ENCODE measurements around the gene BRAF.
"Not testable (repeated sequence)": the region's sequence is repeated elsewhere in the genome, so short reads cannot be mapped to it uniquely, and the experiment has no call there.

BRAF gene

DNA sequence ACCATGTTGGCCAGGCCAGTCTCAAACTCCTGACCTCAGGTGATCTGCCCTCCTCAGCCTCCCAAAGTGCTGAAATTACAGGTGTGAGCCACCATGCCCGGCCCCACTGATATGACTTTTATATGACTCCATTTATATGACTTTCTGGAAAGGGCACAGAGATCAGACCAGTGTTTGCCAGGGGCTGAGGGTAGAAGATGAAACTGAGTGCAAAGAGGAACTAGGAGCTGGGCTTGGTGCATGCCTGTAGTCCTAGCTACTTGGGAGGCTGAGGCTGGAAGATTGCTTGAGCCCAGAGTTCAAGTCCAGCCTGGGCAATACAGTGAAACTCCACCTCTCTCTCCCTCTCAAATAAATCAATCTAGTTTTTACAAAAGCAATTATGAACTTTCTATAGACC lies 7.5 kb downstream of the BRAF start:
- DNase-seq = no peak

DNA sequence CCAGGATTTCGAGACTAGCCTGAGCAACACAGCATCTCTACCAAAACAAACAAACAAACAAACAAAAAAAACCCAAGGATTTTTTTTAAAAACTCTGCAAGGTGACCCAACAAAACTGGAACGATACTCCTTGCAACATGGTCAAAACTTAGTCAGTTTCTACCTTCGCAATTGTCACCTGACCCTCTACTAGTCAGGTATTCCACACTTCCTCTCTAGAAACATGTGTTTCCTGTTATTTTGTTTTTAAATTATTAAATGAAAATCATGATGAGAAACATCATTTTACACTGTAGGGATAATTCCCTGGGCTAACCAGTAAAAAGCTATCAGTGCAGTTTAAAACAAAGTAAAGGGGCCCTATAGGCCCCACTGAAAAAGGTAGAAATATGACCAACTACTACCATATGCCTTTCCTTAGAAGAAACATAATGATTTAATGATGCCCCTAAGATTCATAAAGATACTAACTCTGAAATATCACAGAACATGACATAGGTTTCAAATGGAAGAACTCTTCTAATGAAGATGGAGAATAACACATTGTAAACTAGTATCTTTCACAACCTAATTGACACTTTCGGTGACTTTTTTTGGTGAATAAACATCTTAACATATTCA lies 8.7 kb downstream of the BRAF start:
- DNase-seq = no peak

DNA sequence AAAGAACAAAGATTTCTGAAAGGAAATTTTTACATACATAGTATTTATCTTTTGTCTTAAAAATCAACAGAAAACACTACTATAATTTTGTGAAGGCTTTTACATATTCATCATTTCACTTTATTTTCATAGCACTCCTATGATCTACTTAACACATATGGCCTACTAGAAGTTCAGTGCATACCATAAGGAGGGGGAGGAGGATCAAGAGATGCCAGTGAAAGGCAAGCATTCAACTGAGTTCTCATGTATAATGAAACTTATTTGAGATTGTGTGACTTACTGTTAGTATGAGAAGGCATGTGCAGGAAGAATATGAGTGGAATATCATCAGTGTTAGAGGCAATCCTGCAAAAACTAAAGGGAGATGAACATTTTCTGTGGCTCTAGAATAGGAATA lies 10.6 kb downstream of the BRAF start:
- no peak for DNase-seq

DNA sequence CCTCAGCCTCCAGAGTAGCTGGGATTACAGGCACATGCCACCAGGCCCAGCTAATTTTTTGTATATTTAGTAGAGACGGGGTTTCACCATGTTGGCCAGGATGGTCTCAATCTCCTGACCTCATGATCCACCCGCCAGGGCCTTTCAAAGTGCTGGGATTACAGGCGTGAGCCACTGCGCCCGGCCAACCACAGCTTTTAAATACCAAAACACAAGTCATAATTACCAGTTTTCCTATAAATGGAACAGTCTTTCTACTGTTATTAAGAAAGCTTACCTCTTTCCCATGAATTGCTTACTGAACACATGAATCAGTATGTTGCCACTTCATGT lies 11.2 kb downstream of the BRAF start:
- DNase-seq = not testable (repeated sequence)

DNA sequence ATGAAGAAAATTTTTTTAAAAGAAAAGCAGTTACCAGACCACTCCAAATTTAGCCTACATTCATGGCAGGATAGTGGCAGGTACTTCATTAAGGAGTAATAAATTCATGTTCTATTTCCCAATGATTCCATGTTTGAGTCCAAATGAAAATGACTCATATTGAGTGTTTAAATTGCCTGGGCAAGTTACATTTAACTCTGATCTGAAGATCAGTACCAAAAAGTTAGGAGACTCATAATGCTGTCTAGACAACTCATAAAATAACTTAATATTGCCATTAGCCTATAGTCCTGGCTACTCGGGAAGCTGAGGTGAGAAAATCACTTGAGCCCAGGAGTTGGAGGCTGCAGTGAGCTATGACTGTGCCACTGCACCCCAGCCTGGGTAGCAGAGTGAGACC lies 13.0 kb downstream of the BRAF start:
- DNase-seq = no peak

DNA sequence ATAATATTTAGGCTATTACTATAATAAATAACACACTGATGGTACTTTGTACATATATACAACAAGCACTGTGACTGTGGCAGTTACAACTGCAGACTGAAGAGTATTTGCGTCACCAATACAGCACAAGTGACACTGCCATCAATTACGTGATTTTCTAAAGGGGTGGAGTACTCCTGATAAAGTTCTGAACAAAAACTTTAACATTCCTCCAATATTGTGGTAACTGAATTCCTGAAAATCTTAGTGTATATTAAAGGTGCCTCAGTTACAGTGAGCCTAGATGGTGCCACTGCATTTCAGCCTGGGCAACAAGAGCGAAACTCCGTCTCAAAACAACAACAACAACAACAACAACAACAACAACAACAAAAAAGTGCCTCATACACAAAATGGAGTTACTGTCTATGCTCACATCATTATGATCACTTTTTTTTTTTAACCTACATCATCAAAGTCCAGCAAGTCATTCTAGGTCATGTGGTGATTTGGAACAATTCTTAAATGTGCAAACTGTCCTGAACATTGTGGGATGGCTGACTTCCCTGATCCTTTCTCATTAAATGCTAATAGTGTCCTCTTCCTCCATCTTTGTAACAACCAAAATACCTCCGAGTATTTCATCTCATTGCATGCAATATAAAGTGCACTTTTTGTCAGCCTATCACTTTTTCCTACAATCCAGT lies 15.1 kb downstream of the BRAF start:
- no peak for DNase-seq

DNA sequence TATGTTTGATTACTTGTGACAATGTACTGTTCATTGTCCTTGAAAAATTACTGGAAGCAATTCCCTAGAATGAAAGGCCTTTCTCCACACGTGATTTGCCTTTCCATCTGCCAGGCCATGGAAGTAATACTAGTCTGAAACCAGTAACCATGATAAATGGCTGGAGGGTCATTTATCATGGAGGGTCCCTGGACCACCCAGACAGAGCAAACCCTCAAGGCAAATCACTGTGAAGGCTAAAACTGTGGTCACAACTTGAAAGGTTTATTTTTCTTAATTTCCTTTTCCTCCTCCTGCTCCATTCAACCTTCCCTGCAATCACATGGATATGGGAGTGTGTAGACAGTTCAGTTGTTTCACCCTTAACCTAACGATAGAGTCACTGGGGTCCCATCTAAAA lies 16.4 kb downstream of the BRAF start:
- DNase-seq = no peak

DNA sequence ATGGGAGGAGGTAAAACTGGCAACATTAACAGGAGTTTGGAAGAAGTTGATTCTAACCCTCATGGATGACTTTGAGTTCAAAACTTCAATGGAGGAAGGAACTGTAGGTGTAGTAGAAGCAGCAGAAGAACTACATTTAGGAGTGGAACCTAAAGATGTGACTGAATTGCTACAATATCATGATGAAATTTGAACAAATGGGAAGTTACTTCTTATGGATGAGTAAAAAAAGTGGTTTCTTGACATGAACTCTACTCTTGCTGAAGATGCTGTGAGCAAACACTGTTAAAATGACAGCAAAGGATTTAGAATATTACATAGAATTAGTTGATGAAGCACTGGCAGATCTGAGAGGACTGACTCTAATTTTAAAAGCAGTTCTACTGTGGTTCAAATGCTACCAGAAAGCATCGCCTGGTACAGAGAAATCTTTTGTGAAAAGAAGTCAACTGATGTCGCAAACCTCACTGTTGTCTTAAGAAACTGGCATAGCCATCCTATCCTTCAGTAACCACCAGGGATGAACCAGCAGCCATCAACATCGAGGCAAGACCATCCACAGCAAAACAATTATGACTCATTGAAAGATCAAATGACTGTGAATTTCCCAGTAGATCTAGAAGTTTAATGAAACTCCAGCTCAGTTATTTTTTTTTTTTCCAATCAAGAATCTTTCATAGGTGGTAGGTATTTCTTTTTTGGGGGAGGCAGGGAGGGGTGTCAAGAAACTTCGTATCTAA lies 20.8 kb downstream of the BRAF start:
- no peak for DNase-seq

DNA sequence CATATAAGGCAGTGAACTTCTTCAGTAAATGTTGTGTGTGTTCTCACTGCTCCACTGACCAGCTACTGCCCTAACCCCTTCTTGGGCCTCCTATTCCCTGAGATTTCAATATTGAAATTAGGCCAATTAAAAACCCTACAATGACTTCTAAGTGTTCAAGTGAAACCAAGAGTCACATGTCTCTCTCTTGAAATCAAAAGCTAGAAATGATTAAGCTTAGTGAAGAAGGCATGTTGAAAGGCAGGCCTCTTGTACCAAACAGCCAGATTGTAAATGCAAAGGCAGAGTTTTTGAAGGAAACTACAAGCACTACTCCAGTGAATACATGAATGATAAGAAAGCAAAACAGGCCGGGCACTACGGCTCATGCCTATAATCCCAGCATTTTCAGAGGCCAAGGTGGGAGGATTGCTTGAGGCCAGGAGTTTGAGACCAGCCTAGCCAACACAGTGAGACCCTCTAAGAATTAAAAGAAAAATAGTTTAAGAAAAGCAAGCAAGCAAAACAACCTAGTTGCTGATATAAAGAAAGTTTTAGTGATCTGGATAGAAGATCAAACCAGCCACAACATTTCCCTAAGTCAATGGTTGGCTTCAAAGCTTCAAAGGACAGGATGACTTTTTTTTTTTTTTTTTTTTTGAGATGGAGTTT lies 22.3 kb downstream of the BRAF start:
- DNase-seq = peak in 1 of 2 experiments; percentile 37

DNA sequence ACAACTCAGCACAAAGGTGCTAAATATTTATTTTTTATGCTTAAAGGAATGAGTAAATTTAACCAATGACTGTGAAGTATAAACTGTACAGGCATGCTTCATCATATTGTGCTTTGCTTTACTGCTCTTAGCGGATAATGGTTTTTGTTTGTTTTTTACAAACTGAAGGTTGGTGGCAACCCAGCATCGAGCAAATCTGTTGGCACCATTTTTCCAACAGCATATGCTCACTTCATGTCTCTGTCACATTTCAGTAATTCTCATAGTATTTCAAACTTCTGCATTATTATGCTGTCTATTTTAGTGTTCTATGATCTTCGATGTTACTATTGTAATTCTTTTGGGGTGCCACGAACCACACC lies 22.8 kb downstream of the BRAF start:
- no peak for DNase-seq

DNA sequence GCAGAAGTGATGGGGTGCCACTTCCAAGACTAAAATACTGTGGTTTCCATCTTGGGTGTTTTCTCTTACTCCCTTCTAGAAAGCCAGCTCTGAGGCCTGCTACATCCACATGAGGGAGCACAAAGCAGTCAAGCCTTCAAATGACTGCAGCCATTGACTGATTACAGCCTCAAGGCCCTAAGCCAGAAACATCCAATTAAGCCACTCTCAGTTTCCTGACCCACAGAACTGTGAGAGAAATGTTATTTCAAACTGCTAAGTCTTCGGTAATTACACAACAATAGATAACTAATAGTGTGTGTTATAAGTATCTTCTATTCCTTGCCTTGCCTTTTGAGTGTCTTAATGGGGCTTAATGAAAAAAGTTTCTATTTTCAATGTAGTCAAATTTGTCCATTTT lies 24.8 kb downstream of the BRAF start:
- no peak for DNase-seq

DNA sequence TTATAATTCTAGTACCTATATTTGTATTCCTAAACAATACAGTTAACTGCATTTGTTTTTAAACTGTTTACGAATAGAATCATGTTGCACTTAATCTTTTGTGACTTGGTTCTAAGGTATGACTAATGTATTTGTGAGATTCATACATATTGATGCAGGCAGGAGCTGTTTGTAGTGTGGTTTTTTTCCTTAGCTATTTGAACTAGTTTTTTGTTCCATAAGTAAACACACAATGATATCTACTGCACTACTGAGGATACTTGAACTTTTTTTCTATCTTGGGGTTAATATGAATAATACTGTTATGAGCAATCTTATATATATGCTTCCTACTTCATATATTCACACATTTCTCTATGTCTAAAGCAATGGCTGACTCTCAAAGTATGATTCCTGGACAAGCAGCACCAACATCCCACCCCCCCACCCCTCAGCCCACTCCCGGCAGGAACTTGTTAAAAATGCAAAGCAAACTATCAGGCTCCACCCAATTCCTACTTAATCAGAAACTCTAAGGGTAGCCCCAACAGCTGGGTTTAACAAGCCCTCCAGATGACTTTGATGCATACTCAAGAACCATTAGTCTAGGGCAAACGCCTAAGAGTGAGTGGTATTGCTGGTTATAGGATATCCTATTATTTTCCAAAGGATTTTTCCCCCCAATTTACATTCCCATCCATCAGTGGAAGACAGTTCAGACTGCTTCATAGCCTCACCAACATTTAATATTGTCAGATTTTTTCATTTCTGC lies 25.8 kb downstream of the BRAF start:
- DNase-seq = no peak

DNA sequence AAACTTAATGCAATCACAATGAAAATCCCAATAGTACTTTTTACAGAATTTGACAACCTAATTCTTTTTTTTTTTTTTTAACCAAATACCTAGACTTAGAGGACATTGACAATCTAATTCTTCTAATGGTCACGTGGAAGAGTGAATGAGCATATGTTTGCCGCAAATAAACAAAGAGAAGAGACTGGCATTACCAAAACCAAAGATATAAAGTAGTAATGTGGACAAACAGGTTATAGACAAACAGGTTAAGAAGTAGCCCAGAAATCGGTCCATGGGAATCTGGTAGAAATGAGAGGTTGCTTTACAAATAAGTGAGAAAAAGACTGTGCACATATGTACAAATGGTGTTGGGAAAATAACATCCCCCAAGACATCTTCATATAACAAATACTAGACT lies 27.7 kb downstream of the BRAF start:
- DNase-seq = no peak

DNA sequence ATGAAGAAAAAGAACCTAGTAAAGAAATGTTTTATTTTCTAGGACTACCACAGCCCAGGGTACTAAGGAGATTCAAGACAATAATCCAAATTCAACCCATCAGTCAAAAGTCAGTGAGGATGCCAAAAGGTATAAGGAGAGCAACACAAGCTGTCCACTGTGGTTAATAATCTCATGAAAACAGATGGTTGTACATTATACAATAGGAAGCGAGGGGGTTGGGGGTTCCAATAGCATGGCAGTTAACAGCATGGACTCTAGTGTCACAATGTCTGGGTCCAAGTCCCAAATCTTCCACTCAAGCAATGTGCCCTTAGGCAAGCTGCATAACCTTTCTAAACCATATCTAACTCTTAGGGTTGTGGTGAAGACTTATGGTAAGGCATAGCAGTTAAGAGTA lies 35.1 kb downstream of the BRAF start:
- no peak for DNase-seq

DNA sequence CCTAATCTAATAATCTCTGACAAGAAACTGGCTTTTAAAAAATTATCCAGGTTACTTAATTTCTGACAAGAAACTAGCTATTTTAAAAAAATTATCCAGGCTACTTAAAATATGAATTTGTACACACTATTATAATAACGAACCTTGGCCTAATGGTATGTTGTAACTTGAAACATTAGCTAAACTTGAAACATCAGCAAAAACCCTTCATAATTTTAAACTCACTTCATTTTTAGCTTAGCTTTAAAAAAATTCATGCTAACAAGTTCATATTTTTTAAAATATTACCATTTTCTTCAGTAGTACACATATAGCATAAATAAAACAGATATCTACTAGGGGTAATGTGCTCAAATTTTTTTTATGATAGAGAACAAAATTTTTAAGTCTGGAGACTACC lies 35.6 kb downstream of the BRAF start:
- no peak for DNase-seq

DNA sequence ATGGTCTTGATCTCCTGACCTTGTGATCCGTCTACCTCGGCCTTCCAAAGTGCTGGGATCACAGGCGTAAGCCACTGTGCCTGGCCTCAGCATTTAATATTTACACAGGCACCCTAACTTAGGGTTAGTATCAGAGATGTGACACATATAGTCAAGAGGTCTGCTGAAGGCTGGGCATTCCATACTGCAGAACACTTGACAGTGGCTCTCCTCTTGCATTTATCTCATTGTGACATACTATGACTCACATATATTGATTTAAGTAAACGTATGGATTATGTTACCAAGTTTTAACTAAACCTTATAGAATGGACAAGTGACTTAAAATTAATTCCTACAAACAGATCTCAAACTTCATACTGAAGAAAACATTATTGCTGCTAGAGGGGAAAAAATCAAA lies 36.6 kb downstream of the BRAF start:
- DNase-seq = no peak

DNA sequence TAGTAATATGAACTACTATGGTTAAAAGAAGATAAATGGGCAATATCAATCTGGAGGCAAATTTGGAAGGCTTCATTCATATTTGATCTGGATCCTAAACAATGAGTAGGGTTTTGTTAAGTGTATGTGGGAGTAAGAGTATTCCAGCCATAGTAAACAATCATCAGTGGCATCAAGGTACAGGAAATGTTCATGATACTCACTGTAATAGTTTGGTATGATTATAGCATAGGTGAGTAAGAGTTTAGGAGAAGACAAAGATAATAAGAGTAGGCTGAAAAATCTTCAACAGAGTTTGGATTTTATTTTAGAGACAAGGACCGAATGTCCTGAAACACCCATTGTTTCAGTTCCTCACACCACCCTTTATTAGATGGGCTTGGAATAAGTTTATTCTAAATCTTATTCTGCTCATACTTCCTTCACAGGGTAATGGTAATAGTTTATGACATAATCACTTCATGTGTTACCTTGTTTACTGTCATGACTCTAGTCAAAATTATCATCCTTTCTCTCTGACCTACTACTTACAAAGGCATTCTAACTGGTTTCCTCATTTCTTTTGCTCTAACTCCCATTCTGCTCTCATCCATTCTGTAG lies 38.9 kb downstream of the BRAF start:
- DNase-seq = no peak

DNA sequence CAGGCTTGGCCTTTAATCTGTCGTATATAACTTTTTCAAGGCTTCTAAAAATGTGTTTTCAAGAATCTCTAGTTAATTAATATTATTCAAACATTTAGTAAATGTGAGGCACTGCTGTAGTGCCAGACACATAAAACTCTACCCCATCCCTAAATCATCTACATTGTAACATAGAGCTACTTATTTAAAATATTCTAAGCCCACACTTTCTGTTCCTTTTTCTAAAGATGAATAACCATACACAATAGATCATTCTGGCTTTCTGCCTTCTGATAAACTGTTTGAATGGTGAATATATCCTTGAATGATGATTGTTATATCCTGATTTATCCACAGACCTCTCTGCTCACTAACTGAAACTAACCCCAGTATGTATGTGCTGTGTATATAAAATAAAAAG lies 41.4 kb downstream of the BRAF start:
- no peak for DNase-seq

DNA sequence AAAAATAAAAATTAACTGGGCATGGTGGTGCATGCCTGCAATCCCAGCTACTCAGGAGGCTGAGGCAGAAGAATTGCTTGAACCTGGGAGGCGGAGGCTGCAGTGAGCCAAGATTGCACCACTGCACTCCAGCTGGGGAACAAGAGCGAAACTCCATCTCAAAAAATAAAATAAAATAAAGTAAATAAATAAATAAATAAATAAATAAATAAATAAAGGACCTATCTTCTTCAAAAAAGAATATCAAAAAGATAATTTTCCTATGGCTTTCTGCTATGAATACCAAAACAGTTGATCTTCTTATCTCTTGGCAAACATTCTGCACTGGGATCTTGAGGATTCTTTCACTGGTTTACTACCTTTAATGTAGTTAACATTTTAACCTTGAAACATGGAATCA lies 41.9 kb downstream of the BRAF start:
- not testable (repeated sequence) for DNase-seq

DNA sequence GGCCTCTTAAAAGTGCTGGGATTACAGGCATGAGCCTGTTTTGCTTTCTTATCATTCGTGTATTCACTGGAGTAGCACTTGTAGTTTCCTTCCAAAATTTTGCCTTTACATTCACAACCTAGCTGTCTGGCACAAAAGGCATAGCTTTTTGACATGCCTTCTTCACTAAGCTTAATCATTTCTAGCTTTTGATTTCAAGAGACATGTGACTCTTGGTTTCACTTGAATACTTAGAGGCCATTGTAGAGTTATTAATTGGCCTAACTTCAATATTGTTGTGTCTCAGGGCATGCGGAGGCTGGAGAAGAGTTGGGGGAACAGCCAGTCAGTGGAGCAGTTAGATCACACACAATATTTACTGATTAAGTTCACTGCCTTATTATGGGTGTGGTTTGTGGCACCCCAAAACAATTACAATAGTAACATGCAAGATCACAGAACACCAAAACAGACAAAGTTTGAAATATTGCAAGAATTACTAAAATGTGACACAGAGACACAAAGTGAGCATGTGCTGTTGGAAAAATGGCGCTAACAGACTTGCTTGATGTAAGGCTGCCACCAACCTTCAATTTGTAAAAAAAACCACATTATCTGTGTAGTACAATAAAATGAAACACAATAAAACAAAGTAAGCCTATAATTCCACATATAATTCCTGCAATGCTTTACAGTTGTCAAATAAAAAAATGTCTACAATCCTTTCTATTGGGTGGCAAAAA lies 43.1 kb downstream of the BRAF start:
- DNase-seq = no peak

DNA sequence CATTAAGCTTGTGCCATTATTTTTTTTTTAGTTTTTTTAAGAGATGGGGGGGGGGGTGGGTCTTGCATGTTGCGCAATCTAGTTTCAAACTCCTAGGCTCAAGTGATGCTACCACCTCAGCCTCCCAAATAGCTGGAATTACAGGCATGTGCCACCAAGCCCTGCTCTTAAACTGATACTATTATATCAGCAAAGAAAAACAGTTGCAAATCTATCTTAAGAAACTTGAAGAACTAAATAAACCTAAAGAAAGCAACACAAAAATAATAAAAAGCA lies 47.5 kb downstream of the BRAF start:
- DNase-seq = no peak

DNA sequence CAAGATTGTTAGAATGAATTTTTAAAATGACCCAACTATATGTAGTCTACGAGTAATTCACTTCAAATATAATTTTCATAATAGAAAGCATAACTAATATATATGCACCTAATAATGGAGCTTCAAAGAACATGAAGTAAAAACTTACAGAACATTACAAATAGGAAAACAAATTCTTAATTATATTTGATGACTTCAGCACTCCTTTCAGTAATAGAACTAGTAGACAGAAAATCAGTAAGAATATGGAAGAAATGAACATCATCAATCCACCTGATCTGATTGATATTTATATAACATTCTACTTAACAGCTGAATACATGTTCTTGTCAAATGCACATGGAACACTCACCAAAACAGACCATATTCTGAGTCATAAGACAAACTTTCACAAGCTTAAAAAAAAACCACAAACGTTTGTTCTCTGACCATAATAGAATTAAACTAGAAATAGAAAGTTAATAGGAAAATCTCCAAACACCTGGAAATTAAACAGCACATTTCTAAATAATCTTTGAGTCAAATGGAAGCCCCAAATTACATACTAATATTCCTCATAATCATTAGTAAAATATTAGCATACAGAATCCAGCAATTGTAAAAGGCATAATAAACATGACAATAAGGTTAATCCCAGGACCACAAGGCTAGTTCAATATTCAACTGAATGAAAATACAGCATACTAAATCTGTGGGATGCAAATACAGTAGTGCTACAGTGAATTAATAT lies 48.0 kb downstream of the BRAF start:
- no peak for DNase-seq
